Left ventricle myocardium superior (tissue), 1 donor: ENCODE measurements around the gene CITED4. TPM values are rescaled to one million over a fixed set of nuclear protein-coding genes. Genes with fewer than 3 reads are reported as not detected.

Source experiments
- ATAC-seq: fragments of 200-7000 bp; cut with Tn5 transposase; one replicate; pipeline ENCODE4 v1.9.1; 2020; ENCODE audit warnings: mild to moderate bottlenecking, moderate library complexity
- DNase-seq: peaks from one replicate; pipeline ENCODE4 v3.0.0-alpha.2; 2020
- intact Hi-C: fragments of 100-400 bp; cut with micrococcal nuclease; formaldehyde crosslinking; loops from one replicate; pipeline ENCODE4 v1.11.0; 2022
- total RNA-seq: library from RNA; stranded (reverse); fragmentation: NEBNext Ultra II Directional; extraction: Animal tissue kit (Norgen Biotek cat#: 25700); gene quantifications from one replicate; pipeline ENCODE4 v1.2.1, GENCODE V29; 2021
- donor health status: DM: no; HTN: yes; CAD: no; lungs with severe emphysema.

CITED4 gene
- total RNA-seq, 1 donor from 2014 or later = 45.4 TPM

DNA sequence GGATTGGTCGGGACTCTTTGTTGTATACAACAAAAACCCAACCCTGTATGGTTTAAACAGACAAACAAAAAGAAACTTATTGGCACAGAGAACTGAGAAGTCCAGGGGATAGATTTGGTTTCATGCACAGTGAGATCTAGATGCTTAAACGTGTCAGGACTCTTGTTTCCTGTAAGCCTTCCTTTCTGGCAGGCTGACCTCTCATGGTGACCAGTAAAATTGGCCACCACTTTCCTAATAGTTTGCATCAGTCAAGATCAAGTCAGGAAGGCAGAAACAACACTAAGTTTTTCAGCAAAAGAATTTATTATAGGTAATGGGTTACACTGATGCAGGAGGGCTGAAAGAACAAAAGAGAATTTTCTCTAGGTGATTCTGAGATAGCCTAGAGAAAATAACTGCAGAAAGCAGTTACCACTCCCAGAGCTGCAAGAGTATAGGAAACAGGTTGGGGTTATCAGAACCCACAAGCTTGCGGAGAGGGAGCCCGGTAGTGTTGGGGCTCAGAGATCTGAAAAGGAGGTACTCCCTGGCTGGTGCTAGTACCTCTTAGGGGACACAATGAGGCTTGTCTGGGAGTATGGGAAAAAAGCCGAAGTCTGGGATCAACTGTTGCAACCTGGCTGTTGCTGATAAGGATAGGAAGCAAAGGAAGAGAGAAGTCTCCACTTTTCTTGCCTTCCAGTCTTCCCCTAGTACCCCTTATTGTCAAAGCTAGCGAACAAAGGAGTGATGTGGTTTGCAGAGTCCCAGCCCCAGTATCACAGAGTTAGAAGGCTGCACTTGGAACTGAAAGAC, 21.4 kb downstream of the CITED4 start:
- ATAC-seq (no peak), DNase-seq (peak; percentile 5)
- intact Hi-C loops = no loop called here

- intact Hi-C loops = no loop called here
- DNase-seq (peak; percentile 13), ATAC-seq (no peak)
Observed at GRCh38 chr1:40839943-40840335, 22.2 kb downstream of the CITED4 start.

DNA sequence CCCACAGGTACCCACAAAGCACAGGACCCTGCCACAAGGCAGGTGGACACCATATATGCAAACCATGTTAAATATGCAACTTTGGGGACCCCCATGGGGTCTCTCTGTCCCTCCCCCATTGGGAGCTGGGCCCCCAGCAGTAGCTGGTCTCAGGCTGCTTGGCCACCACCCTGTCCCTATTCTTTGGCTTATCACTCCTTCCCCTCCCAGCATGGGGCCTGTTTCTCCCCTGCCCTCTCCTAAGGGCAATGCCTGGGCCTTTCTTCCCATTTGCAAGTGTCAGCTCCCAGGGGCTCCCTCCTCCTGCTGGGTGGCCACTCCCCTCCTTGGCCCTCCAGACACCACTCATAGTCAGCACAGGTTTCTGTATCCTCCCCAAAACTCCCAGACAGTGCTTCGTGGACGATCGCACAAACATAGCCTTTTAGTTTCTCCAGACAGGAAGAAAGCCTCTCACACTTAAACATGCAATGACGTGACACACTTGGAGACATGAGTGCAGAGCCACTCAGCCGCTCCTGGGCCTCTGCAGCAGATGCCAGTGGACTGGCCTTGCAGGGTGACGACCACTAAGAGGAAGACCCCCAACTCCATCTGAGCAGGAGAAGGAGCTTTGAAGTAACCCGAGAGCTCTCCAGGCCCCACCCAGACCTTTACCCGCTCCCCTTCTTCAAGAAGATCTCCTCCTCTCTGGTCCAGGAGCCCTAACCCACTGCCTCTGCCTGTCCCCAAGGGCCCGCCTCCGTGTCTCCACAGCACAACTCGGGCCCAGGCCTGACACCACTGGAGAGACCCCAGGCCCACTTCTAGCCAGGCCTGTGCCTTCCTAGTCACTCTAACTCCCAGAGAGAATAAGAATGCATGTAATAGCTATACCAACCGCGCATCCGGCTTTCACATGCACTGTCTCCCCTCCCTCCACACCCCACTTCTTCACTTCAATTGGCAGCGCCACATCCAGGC, 22.9 kb downstream of the CITED4 start:
- peak; percentile 15 for DNase-seq
- ATAC-seq = no peak
- intact Hi-C loops = no loop called here

DNA sequence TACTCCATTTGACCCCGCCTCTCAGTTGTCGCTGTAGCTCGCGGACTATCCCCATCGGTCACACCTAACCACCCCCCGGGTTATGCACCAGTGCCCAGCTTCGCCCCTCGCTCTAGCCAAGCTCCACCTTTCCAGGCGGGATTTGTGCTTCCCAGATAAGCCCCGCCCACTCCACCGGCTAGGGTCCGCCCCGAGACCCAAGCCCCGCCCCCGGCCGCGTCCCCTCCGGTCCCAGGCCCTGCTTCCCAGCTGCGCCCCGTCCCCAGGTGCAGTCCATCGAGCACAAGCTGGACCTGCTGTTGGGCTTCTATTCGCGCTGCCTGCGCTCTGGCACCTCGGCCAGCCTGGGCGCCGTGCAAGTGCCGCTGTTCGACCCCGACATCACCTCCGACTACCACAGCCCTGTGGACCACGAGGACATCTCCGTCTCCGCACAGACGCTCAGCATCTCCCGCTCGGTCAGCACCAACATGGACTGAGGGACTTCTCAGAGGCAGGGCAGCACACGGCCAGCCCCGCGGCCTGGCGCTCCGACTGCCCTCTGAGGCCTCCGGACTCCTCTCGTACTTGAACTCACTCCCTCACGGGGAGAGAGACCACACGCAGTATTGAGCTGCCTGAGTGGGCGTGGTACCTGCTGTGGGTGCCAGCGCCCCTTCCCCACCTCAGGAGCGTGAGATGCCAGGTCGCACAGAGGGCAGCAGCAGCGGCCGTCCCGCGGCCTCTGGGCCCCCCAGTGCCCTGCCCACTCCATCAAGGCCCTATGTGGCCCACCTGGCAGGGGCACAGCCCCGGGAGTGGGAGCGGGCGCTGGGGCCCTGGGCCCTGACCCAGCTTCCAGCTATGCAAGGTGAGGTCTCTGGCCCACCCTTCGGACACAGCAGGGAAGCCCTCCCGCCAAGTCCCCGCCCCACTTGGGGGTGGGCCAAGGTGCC, 23.9 kb downstream of the CITED4 start:
- DNase-seq (peak; percentile 28), ATAC-seq (no peak)
- intact Hi-C loops = no loop called here

GRCh38 chr1:40837601-40838000, 24.6 kb downstream of the CITED4 start:
- no peak for ATAC-seq
- no peak for DNase-seq
- intact Hi-C loops = no loop called here

- ATAC-seq (no peak), DNase-seq (no peak)
- intact Hi-C loops = no loop called here
Observed at GRCh38 chr1:40836283-40836682, 25.9 kb downstream of the CITED4 start.

- intact Hi-C loops = no loop called here
- ATAC-seq (no peak), DNase-seq (no peak)
Observed at GRCh38 chr1:40834968-40835545, 27.1 kb downstream of the CITED4 start.

DNA sequence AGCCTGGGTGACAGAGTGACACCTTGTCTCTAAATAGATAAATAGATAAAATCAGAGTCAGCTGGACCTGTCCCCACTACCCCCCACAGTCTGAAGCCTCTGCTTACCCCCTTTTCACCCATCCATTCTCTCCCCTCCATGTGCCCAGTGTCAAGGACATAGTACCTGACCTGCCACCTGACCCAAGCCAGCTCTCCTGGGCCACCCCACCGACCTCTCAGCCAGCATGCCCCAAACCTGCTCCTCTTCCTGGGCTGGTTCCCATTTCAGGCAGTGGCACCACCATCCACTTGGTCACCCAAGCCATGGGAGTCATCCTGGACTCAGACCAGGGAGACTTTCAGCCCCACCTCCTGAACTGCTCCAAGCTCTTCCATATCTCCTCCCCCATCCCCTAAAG, 28.2 kb downstream of the CITED4 start:
- intact Hi-C loops = no loop called here
- ATAC-seq (no peak), DNase-seq (no peak)

DNA sequence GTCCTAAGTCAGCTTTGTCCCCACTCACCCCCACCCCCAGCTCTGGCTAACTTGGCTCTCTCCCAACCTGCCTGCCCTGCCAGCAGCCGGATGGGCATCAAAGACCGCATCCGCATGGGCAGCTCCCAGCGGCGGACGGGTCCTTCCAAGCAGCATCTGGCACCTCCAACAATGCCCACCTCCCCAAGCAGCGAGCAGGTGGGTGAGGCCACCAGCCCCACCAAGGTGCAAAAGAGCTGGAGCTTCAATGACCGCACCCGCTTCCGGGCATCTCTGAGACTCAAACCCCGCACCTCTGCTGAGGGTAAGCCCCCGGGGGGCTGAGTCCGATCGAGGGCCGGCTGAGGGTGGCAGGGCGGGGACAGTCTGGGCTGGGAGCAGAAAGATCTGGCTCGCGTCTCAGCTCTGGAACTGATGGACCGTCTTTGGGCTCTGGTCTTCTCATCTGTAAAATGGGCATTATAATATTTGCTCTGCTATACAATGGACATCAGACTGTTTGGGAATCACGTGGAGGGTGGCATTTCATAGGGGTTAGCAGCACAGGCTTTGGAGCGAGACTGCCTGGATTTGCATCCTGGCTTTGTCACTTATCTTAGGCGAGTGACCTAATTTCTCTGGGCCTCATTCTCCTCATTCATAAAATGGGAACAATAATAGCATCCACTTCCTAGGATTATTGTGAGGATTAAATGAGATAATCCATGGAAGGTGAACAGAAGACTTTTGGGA, 31.0 kb downstream of the CITED4 start:
- intact Hi-C loops = no loop called here
- ATAC-seq (no peak), DNase-seq (no peak)

GRCh38 chr1:40830419-40830943, 31.7 kb downstream of the CITED4 start:
- intact Hi-C loops = no loop called here
- DNase-seq (no peak), ATAC-seq (no peak)

DNA sequence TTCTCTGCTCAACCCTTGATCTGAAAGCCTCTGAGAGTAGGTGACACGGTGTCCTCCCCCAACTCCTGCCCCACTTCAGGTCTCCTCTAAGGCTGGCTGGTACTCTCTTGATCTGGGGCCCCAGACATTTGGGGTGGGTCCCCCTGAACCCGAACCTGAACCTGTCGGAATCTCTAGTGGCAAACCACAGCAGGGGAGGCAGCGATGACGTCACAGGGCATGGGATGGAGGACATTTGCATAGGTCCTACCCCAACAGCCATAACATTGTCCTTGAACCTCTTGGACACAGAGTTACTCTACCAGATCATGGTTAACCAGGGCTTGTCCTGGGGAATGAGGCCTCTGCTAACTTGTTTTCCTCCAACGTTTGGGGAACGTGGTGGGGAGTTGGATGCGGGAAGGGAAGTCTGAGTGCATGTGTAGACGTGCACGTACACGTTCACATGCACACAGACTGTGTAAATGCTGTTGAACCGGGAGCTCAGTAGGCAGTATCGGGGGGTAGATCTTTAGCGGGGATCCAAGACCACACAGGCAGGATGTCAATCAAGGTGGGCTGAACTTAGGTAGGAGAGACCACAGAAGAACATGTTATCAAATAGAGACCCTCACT, 32.4 kb downstream of the CITED4 start:
- intact Hi-C loops = no loop called here
- ATAC-seq (no peak), DNase-seq (no peak)

DNA sequence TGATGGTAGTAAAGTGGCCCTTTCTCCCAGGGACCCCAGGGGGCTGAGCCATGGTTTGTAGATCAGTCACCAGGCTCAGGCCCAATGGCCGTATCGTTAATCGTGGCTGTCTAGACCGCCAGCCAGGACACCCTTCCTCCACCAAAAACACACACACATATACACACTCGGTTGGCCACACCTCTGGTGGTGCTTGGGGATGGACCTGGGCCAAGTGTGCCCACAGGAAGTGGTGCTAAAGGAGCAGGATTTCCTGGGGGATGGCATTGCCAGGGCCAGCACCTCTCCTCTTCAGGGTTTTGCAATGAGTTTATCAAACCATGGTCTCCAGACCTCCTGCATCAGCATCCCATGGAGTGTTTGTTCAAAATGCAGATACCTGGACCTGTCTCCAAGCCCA, 36.2 kb downstream of the CITED4 start:
- intact Hi-C loops = no loop called here
- ATAC-seq (no peak), DNase-seq (peak; percentile 6)

GRCh38 chr1:40825435-40825788, 36.8 kb downstream of the CITED4 start:
- DNase-seq (peak; percentile 20), ATAC-seq (no peak)
- intact Hi-C loops = no loop called here

GRCh38 chr1:40824591-40825434, 37.4 kb downstream of the CITED4 start:
- DNase-seq (peak; percentile 2), ATAC-seq (no peak)
- intact Hi-C loops = no loop called here

DNA sequence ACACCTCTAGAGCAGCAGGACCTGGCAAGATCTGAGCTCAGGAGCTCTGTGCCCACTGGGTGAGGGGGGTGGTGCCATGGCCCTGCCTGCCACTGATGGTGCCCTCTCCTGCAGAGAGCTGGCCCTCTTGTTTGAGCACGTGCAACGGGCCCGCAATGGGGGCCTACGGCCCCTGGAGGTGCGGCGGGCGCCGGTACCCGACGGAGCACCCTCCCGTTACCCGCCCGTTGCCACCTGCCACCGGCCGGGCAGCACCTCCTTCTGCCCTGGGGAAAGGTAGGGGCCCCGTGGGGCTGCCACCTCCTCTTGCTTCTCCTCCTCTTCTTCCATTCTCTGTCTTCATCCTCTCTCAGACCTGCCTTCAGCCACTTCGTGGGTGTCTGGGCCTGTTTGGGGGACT, 38.2 kb downstream of the CITED4 start:
- ATAC-seq (no peak), DNase-seq (peak; percentile 11)
- intact Hi-C loops = no loop called here

- intact Hi-C loops = no loop called here
- ATAC-seq = no peak
- no peak for DNase-seq
Observed at GRCh38 chr1:40823345-40823744, 38.8 kb downstream of the CITED4 start.

- intact Hi-C loops = no loop called here
- no peak for ATAC-seq
- peak; percentile 8 for DNase-seq
Observed at GRCh38 chr1:40822890-40823289, 39.3 kb downstream of the CITED4 start.
